ENCODE measurements around the gene PXK.

GRCh38 chr3:58299075-58299474 is 33.6 kb upstream of the PXK start:
- TF ChIP-seq YY1 (IDR thresholded peaks at IDR 0.05; ENCODE audit: insufficient read depth, insufficient read length) (no peak), ZNF274 (IDR thresholded peaks at IDR 0.05; ENCODE audit: low read depth, low read length) (no peak)
